Measurements from ENCODE around the gene PBX1.

GRCh38 chr1:164761009-164761408 lies 202.0 kb downstream of the PBX1 start:
- no peak for TF ChIP-seq CTCF (conservative IDR thresholded peaks at IDR 0.05; ENCODE audit: low read depth in 2 of 2)
- no peak for TF ChIP-seq EZH2 (IDR thresholded peaks at IDR 0.05; ENCODE audit: low read depth, unreplicated experiment)
- TF ChIP-seq EZH2phosphoT487 (IDR thresholded peaks at IDR 0.05; ENCODE audit: unreplicated experiment), result no peak
- TF ChIP-seq, protein P1, sequence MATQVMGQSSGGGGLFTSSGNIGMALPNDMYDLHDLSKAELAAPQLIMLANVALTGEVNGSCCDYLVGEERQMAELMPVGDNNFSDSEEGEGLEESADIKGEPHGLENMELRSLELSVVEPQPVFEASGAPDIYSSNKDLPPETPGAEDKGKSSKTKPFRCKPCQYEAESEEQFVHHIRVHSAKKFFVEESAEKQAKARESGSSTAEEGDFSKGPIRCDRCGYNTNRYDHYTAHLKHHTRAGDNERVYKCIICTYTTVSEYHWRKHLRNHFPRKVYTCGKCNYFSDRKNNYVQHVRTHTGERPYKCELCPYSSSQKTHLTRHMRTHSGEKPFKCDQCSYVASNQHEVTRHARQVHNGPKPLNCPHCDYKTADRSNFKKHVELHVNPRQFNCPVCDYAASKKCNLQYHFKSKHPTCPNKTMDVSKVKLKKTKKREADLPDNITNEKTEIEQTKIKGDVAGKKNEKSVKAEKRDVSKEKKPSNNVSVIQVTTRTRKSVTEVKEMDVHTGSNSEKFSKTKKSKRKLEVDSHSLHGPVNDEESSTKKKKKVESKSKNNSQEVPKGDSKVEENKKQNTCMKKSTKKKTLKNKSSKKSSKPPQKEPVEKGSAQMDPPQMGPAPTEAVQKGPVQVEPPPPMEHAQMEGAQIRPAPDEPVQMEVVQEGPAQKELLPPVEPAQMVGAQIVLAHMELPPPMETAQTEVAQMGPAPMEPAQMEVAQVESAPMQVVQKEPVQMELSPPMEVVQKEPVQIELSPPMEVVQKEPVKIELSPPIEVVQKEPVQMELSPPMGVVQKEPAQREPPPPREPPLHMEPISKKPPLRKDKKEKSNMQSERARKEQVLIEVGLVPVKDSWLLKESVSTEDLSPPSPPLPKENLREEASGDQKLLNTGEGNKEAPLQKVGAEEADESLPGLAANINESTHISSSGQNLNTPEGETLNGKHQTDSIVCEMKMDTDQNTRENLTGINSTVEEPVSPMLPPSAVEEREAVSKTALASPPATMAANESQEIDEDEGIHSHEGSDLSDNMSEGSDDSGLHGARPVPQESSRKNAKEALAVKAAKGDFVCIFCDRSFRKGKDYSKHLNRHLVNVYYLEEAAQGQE (IDR thresholded peaks at IDR 0.05; ENCODE audit: unreplicated experiment), result no peak
- TF ChIP-seq STAT1 (IDR thresholded peaks at IDR 0.05; ENCODE audit: unreplicated experiment), result no peak
- TF ChIP-seq POLR2AphosphoS5 (IDR thresholded peaks at IDR 0.05; ENCODE audit: low read depth), result no peak
- TF ChIP-seq CREB1 (CRISPR knock-in tag; IDR thresholded peaks at IDR 0.05; ENCODE audit: low read depth), result no peak
- TF ChIP-seq JUNB (IDR thresholded peaks at IDR 0.05; ENCODE audit: unreplicated experiment), result no peak
- TF ChIP-seq ZNF114 (CRISPR knock-in tag; IDR thresholded peaks at IDR 0.05), result no peak
- no peak for TF ChIP-seq ZNF331 (CRISPR knock-in tag; IDR thresholded peaks at IDR 0.05; ENCODE audit: low read depth)
- no peak for TF ChIP-seq NANOG (IDR thresholded peaks at IDR 0.05; ENCODE audit: borderline replicate concordance)
- TF ChIP-seq ZNF462 (CRISPR knock-in tag; IDR thresholded peaks at IDR 0.05), result no peak

Measured in GM23338 (cell line).